HepG2 (cell line): ENCODE results near the gene SHE. TPM values are rescaled to one million over a fixed set of nuclear protein-coding genes. Genes with fewer than 3 reads are reported as not detected.

ENCODE experiments used
- ATAC-seq: fragments of 200-7000 bp; cut with Tn5 transposase; 3 replicates; pipeline ENCODE4 v1.9.1; 2020; ENCODE audit warnings: mild to moderate bottlenecking, moderate library complexity
- BruUV-seq: library from RNA; stranded (reverse); fragments of 400-500 nt; replicated peaks from 2 replicates; lab custom pipeline; 2021; lab: Mats Ljungman, UMichigan
- CTCF ChIA-PET: fragments of 300-600 bp; formaldehyde crosslinking; extraction: SDS; loops from one replicate; lab custom pipeline; 2021; ENCODE audit warnings: low total read pairs, inconsistent platforms, low intra/inter-chr PET ratio; lab: Yijun Ruan, JAX
- POLR2A ChIA-PET: fragments of 350-600 bp; sonication (Branson Sonifier 250); formaldehyde crosslinking; loops from one replicate; lab custom pipeline; 2020; ENCODE audit warnings: antibody characterized with exemption, inconsistent platforms; lab: Yijun Ruan, JAX
- DNase-seq: peaks from one replicate; pipeline ENCODE4 v3.0.0-alpha.2; 2015; ENCODE audit warnings: low spot score
- FAIRE-seq: peaks from 3 replicates; lab custom pipeline; 2011; peaks lifted over from hg19 to GRCh38; lab: Jason Lieb, UNC
- H2AFZ ChIP-seq: one replicate; pipeline ENCODE4 v1.6.1; 2011; ENCODE audit warnings: low read length, inconsistent platforms
- H3K27ac ChIP-seq: fragments of 300-600 bp; 3 replicates; pipeline ENCODE4 v1.8.0; 2011; ENCODE audit warnings: mixed run types, mild to moderate bottlenecking, mixed read lengths, low read length, inconsistent platforms; ENCODE audit not compliant: insufficient read depth; ENCODE audit errors: extremely low read length
- H3K27me3 ChIP-seq, 2 experiments: fragments of 200-600 bp in 1 of 2; 2 replicates in 1 of 2; 3 replicates in 1 of 2; pipeline versions ENCODE4 v1.6.0 to v1.8.0; 2011; ENCODE audit warnings: low read length in 2 of 2, mild to moderate bottlenecking in 2 of 2, moderate library complexity in 2 of 2, inconsistent platforms in 1 of 2; ENCODE audit not compliant: insufficient read depth in 2 of 2, control insufficient read depth in 1 of 2
- H3K36me3 ChIP-seq, 2 experiments: fragments of 200-600 bp in 1 of 2; replicated peaks in 1 of 2; 2 replicates in 1 of 2; 3 replicates in 1 of 2; pipeline versions ENCODE4 v1.5.1 to v1.8.0; 2011; ENCODE audit warnings: low read length in 2 of 2, inconsistent platforms in 1 of 2; ENCODE audit not compliant: insufficient read depth in 2 of 2, control insufficient read depth in 1 of 2
- H3K4me1 ChIP-seq: 2 replicates; pipeline ENCODE4 v1.5.1; 2012; ENCODE audit warnings: low read length, inconsistent platforms; ENCODE audit not compliant: insufficient read depth
- H3K4me2 ChIP-seq: 2 replicates; pipeline ENCODE4 v1.6.0; 2011; ENCODE audit warnings: low read depth, low read length, inconsistent platforms
- H3K4me3 ChIP-seq, 3 experiments: fragments of 200-600 bp in 1 of 3; sonication (generic), shearing (Covaris generic) in 1 of 3; replicated peaks in 1 of 3; 2 replicates each; pipeline ENCODE4 v1.5.1; 2011 to 2016; ENCODE audit warnings: low read length in 3 of 3, inconsistent platforms in 2 of 3, low read depth in 2 of 3, mild to moderate bottlenecking in 2 of 3, control low read depth in 1 of 3, mixed read lengths in 1 of 3; ENCODE audit not compliant: insufficient read depth in 1 of 3
- H3K79me2 ChIP-seq: one replicate; pipeline ENCODE4 v1.6.1; 2011; ENCODE audit warnings: low read length, inconsistent platforms; ENCODE audit not compliant: insufficient read depth
- H3K9ac ChIP-seq: 2 replicates; pipeline ENCODE4 v1.6.0; 2011; ENCODE audit warnings: mild to moderate bottlenecking, low read depth, low read length, inconsistent platforms; ENCODE audit not compliant: insufficient read depth
- H3K9me3 ChIP-seq: 2 replicates; pipeline ENCODE4 v1.5.1; 2012; ENCODE audit warnings: mild to moderate bottlenecking, low read length
- H4K20me1 ChIP-seq: 2 replicates; pipeline ENCODE4 v1.6.0; 2011; ENCODE audit warnings: inconsistent platforms, mild to moderate bottlenecking, low read length, moderate library complexity; ENCODE audit not compliant: insufficient read depth
- CTCF ChIP-seq: sonication (generic); formaldehyde crosslinking; IDR thresholded peaks from 2 replicates; pipeline ENCODE4 v1.5.0; 2020; ENCODE audit warnings: mild to moderate bottlenecking, missing genetic modification reagents, moderate library complexity
- DRAP1 ChIP-seq: IDR thresholded peaks from 2 replicates; pipeline ENCODE4 v1.6.1; 2016; ENCODE audit warnings: missing genetic modification reagents, missing compliant biosample characterization
- HNF1B ChIP-seq: sonication (generic); formaldehyde crosslinking; IDR thresholded peaks from 2 replicates; pipeline ENCODE4 v1.5.1; 2020; ENCODE audit warnings: mild to moderate bottlenecking, moderate library complexity, missing genetic modification reagents
- JUNB ChIP-seq: sonication (generic); formaldehyde crosslinking; IDR thresholded peaks from 2 replicates; pipeline ENCODE4 v1.8.0; 2022; ENCODE audit warnings: missing genetic modification reagents, mild to moderate bottlenecking, borderline replicate concordance
- KDM4B ChIP-seq: sonication (generic); formaldehyde crosslinking; IDR thresholded peaks from 2 replicates; pipeline ENCODE4 v1.4.0; 2020; ENCODE audit warnings: missing genetic modification reagents
- MBNL3 ChIP-seq: fragments of 250-450 bp; sonication (Bioruptor Pico); conservative IDR thresholded peaks from 2 replicates; pipeline ENCODE4 v1.8.0; 2022; ENCODE audit warnings: mild to moderate bottlenecking, inconsistent platforms
- RAD21 ChIP-seq: fragments of 450-650 bp; formaldehyde crosslinking; IDR thresholded peaks from 2 replicates; pipeline ENCODE4 v1.5.0; 2020; ENCODE audit warnings: mild to moderate bottlenecking
- STAG1 ChIP-seq: sonication (generic); formaldehyde crosslinking; IDR thresholded peaks from 2 replicates; pipeline ENCODE4 v1.4.0; 2020; ENCODE audit warnings: missing genetic modification reagents
- STAT6 ChIP-seq: sonication (generic); formaldehyde crosslinking; IDR thresholded peaks from 2 replicates; pipeline ENCODE4 v1.4.0; 2020; ENCODE audit warnings: missing genetic modification reagents, mild to moderate bottlenecking, borderline replicate concordance
- WGBS: methylation state at CpG from one replicate; pipeline ENCODE4 v1.1.6; 2017; ENCODE audit warnings: low lambda C conversion rate; 5-methylcytosine and 5-hydroxymethylcytosine counted together
- in situ Hi-C: cut with HindIII; loops from 2 replicates; pipeline ENCODE4 v1.10.0; 2017; ENCODE audit warnings: low pct_unique_long_range_greater_than_20kb; ENCODE audit not compliant: extremely low pct_ligation_motif_present
- intact Hi-C: fragments of 100-400 bp; cut with micrococcal nuclease; formaldehyde crosslinking; loops from one replicate; pipeline ENCODE4 v1.10.0; 2022; ENCODE audit not compliant: unreplicated experiment
- polyA plus RNA-seq, 8 experiments: library from polyadenylated mRNA; depleted of rRNA in 3 of 8; stranded (reverse) in 7 of 8; unstranded in 1 of 8; fragments of >200 nt; fragmentation: Illumina TruSeq in 4 of 8; extraction: Trizol in 4 of 8; gene quantifications; 2 replicates each; pipeline versions ENCODE4 v1.2.1 to v1.2.3, GENCODE V29; 2011 to 2016; ENCODE audit warnings: low read depth in 4 of 8, missing spikeins in 1 of 8, mixed read lengths in 1 of 8; ENCODE audit not compliant: insufficient read depth in 1 of 8
- total RNA-seq, 5 experiments: library from RNA; depleted of rRNA; stranded (reverse); fragments of >200 nt; fragmentation: Illumina TruSeq; extraction: Trizol; gene quantifications; 2 replicates each; pipeline ENCODE4 v1.2.3, GENCODE V29; 2016; ENCODE audit warnings: low read depth in 1 of 5
- TF ChIP-seq, protein P1 (sequence below): sonication (generic); formaldehyde crosslinking; IDR thresholded peaks from 2 replicates; pipeline ENCODE4 v1.4.0; 2020; ENCODE audit warnings: missing genetic modification reagents, borderline replicate concordance

Gene SHE
- total and polyA plus RNA-seq, 2 of the 13 experiments (the other 11 are each of a cell fraction or from before 2014, with no cell fraction given): not detected

DNA sequence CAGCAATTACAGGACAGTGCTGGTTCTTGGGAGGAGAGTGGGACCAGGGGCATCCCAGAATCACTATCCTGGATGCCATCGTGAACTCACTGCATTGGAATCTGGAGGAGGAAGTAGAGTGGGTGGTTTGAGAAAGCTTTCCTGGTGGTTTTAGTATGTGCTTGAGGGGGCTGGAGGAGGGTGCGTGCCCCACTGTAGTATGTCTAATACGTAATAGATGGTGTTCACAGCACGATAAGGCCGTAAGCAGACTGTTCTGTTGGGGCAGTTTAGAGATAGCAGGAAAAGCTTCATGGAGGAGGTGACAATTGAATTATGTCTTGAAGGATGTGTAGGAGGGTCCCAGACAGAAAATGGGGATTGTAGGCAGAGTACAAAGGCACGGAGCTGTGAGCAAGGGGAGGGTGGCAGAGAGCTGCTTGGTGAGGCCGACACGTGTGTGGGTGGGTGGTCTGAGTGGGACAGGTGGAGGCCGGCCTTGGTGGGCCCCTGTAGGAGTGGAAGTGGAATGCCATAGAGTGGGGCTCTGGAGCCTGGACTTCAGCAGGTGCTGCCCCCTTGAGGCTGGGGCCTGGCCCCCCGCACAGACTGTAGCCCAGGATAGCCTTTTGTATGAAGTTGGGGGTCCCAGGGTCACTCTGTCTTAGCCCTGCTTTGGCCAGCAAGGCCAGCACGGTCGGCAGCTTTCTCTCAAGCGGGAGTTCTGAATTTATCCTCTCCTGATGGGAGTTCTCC lies 60.0 kb downstream of the SHE start:
- H3K27me3 ChIP-seq: no peaks in the 10 kb centered on the region
- H3K9me3 ChIP-seq: no peaks in the 10 kb centered on the region
- no peak overlapping the region for H3K9ac ChIP-seq
- no peak for FAIRE-seq
- H3K36me3 ChIP-seq: no peaks in the 10 kb centered on the region; a peak in 1 of 5 replicates
- POLR2A ChIA-PET: no interaction called here
- H3K4me3 ChIP-seq: no peak overlapping the region
- WGBS: 87% methylated on average over 12 of the region's 13 CpGs
- peaks cover 19% of the 10 kb centered on the region for H3K4me1 ChIP-seq
- no peaks in the 10 kb centered on the region for H4K20me1 ChIP-seq
- in situ Hi-C loops (no loop called here), intact Hi-C loops (loop anchor here (10.0 kb wide), 1 partner anchor 87 kb away; no protein-coding TSS in a partner anchor)
- no peak overlapping the region for H3K27ac ChIP-seq
- no peak overlapping the region for H3K4me2 ChIP-seq
- H3K79me2 ChIP-seq: no peaks in the 10 kb centered on the region
- no TSS peak for BruUV-seq
- DNase-seq: no peak
- ATAC-seq: peak; percentile 85
- CTCF ChIA-PET: interaction anchor here (1.6 to 1.9 kb wide), 2 partner anchors 37 to 116 kb away, joined by 4 to 12 read pairs; partner anchors contain the start of gene IL6R
- no peak overlapping the region for H2AFZ ChIP-seq
- TF ChIP-seq DRAP1 (CRISPR knock-in tag) (no peak), STAT6 (CRISPR knock-in tag) (no peak), KDM4B (CRISPR knock-in tag) (no peak), STAG1 (CRISPR knock-in tag) (peak; percentile 70), JUNB (CRISPR knock-in tag) (no peak), HNF1B (no peak), CTCF (peak; percentile 66), RAD21 (CRISPR knock-in tag) (peak; percentile 41; the same call in 1 of the 2 replicates), MBNL3 (CRISPR knock-in tag) (no peak)
- TF ChIP-seq, protein P1, sequence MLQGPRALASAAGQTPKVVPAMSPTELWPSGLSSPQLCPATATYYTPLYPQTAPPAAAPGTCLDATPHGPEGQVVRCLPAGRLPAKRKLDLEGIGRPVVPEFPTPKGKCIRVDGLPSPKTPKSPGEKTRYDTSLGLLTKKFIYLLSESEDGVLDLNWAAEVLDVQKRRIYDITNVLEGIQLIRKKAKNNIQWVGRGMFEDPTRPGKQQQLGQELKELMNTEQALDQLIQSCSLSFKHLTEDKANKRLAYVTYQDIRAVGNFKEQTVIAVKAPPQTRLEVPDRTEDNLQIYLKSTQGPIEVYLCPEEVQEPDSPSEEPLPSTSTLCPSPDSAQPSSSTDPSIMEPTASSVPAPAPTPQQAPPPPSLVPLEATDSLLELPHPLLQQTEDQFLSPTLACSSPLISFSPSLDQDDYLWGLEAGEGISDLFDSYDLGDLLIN: no peak
